Hepatocyte (in vitro differentiated cells): Measurements from ENCODE around the gene GUK1. TPM values are rescaled to one million over a fixed set of nuclear protein-coding genes. Genes with fewer than 3 reads are reported as not detected.

ENCODE experiments used
- DNase-seq: peaks from one replicate; pipeline ENCODE4 v3.0.0-alpha.2; 2016; ENCODE audit warnings: low spot score
- H2AFZ ChIP-seq: fragments of 200-600 bp; sonication (generic); 2 replicates; pipeline ENCODE4 v1.6.0; 2016; ENCODE audit warnings: antibody characterized with exemption, mild to moderate bottlenecking
- H3K27ac ChIP-seq: fragments of 200-600 bp; sonication (generic); 2 replicates; pipeline ENCODE4 v1.5.1; 2016; ENCODE audit warnings: mild to moderate bottlenecking
- H3K27me3 ChIP-seq: fragments of 200-600 bp; sonication (generic); 2 replicates; pipeline ENCODE4 v1.6.1; 2016
- H3K36me3 ChIP-seq: fragments of 200-600 bp; sonication (generic); replicated peaks from 2 replicates; pipeline ENCODE4 v1.5.1; 2016; ENCODE audit warnings: low read depth; ENCODE audit not compliant: insufficient read depth
- H3K4me1 ChIP-seq: fragments of 200-600 bp; sonication (generic); 2 replicates; pipeline ENCODE4 v1.5.1; 2016; ENCODE audit warnings: mild to moderate bottlenecking, moderate library complexity; ENCODE audit not compliant: insufficient read depth
- H3K4me2 ChIP-seq: fragments of 200-600 bp; sonication (generic); 2 replicates; pipeline ENCODE4 v1.6.0; 2016
- H3K4me3 ChIP-seq: fragments of 200-600 bp; sonication (generic); 2 replicates; pipeline ENCODE4 v1.5.1; 2016; ENCODE audit warnings: mild to moderate bottlenecking
- H3K79me2 ChIP-seq: fragments of 200-600 bp; sonication (generic); 2 replicates; pipeline ENCODE4 v1.6.0; 2017; ENCODE audit warnings: mild to moderate bottlenecking
- H3K9me2 ChIP-seq: fragments of 200-600 bp; sonication (generic); replicated peaks from 2 replicates; pipeline ENCODE4 v1.6.0; 2017; ENCODE audit warnings: mild to moderate bottlenecking; ENCODE audit not compliant: insufficient read depth
- H3K9me3 ChIP-seq: fragments of 200-600 bp; sonication (generic); 2 replicates; pipeline ENCODE4 v1.5.1; 2016; ENCODE audit warnings: low read depth, mild to moderate bottlenecking
- H4K20me1 ChIP-seq: fragments of 200-600 bp; sonication (generic); 2 replicates; pipeline ENCODE4 v1.6.0; 2016; ENCODE audit warnings: mild to moderate bottlenecking; ENCODE audit not compliant: insufficient read depth, poor library complexity, severe bottlenecking
- CTCF ChIP-seq: fragments of 200-600 bp; sonication (generic); IDR thresholded peaks from 2 replicates; pipeline ENCODE4 v1.5.1; 2016; ENCODE audit warnings: antibody characterized with exemption, mild to moderate bottlenecking; ENCODE audit not compliant: poor library complexity
- EZH2 ChIP-seq: fragments of 200-600 bp; sonication (generic); IDR thresholded peaks from 2 replicates; pipeline ENCODE4 v1.6.1; 2016; ENCODE audit warnings: antibody characterized with exemption, mild to moderate bottlenecking, borderline replicate concordance
- EZH2phosphoT487 ChIP-seq: fragments of 200-600 bp; sonication (generic); IDR thresholded peaks from one replicate; pipeline ENCODE4 v1.6.1; 2018; ENCODE audit warnings: antibody characterized with exemption, mild to moderate bottlenecking, low read depth, moderate library complexity; ENCODE audit not compliant: unreplicated experiment, severe bottlenecking
- WGBS: methylation state at CpG from one replicate; pipeline ENCODE4 v1.1.6; 2016; ENCODE audit warnings: low lambda C conversion rate; ENCODE audit errors: missing lambda C conversion rate; 5-methylcytosine and 5-hydroxymethylcytosine counted together
- polyA plus RNA-seq: library from polyadenylated mRNA; unstranded; fragments of >200 nt; fragmentation: Nextera tagmentation; extraction: Ambion mirVana; gene quantifications from 2 replicates; pipeline ENCODE4 v1.2.1, GENCODE V29; 2016
- total RNA-seq: library from RNA; depleted of rRNA; stranded (reverse); fragments of >200 nt; gene quantifications from 2 replicates; pipeline ENCODE4 v1.2.3, GENCODE V29; 2014

The GUK1 gene
- total and polyA plus RNA-seq, 2 experiments from 2014 or later: 158 to 368 TPM

- TF ChIP-seq EZH2: no peak
- TF ChIP-seq EZH2phosphoT487: no peak
- TF ChIP-seq CTCF: no peak
- Histone ChIP-seq H3K36me3 (no peaks in the 10 kb centered on the region), H4K20me1 (no peaks in the 10 kb centered on the region), H3K27ac (no peak overlapping the region), H3K79me2 (no peaks in the 10 kb centered on the region), H3K4me3 (no peak overlapping the region), H3K27me3 (no peaks in the 10 kb centered on the region), H2AFZ (no peak overlapping the region), H3K9me2 (no peaks in the 10 kb centered on the region), H3K4me2 (no peak overlapping the region), H3K4me1 (peaks cover 6% of the 10 kb centered on the region), H3K9me3 (no peaks in the 10 kb centered on the region)
- no peak for DNase-seq
- 88% methylated on average over 1 of the region's 1 CpG for WGBS
These were observed 19.7 kb upstream of the GUK1 start for GRCh38 chr1:228120351-228120750.

GRCh38 chr1:228120857-228121489 is 19.1 kb upstream of the GUK1 start:
- H3K4me2 ChIP-seq: no peak overlapping the region
- H3K9me2 ChIP-seq: no peaks in the 10 kb centered on the region
- no peaks in the 10 kb centered on the region for H3K36me3 ChIP-seq
- TF ChIP-seq EZH2phosphoT487: no peak
- TF ChIP-seq EZH2: no peak
- TF ChIP-seq CTCF: no peak
- no peaks in the 10 kb centered on the region for H3K79me2 ChIP-seq
- no peaks in the 10 kb centered on the region for H3K9me3 ChIP-seq
- no peaks in the 10 kb centered on the region for H4K20me1 ChIP-seq
- no peak overlapping the region for H3K4me3 ChIP-seq
- DNase-seq: no peak
- no peak overlapping the region for H2AFZ ChIP-seq
- no peak overlapping the region for H3K27ac ChIP-seq
- H3K27me3 ChIP-seq: no peaks in the 10 kb centered on the region
- peaks cover 6% of the 10 kb centered on the region for H3K4me1 ChIP-seq
- WGBS: 77% methylated on average over 5 of the region's 5 CpGs

GRCh38 chr1:228122921-228123441 is 17.1 kb upstream of the GUK1 start:
- Histone ChIP-seq H3K36me3 (no peaks in the 10 kb centered on the region), H3K9me3 (no peaks in the 10 kb centered on the region), H4K20me1 (no peaks in the 10 kb centered on the region), H3K79me2 (no peaks in the 10 kb centered on the region), H3K4me2 (no peak overlapping the region), H3K27me3 (no peaks in the 10 kb centered on the region), H3K4me3 (no peak overlapping the region), H2AFZ (no peak overlapping the region), H3K27ac (peak overlapping the region; percentile 52), H3K9me2 (no peaks in the 10 kb centered on the region), H3K4me1 (peaks cover 6% of the 10 kb centered on the region)
- DNase-seq: no peak
- TF ChIP-seq CTCF: no peak
- TF ChIP-seq EZH2: no peak
- no peak for TF ChIP-seq EZH2phosphoT487
- 38% methylated on average over 1 of the region's 1 CpG for WGBS

- Histone ChIP-seq H3K4me1 (peaks cover 6% of the 10 kb centered on the region), H3K4me2 (no peak overlapping the region), H3K27ac (peak overlapping the region; percentile 52), H3K27me3 (no peaks in the 10 kb centered on the region), H3K9me2 (no peaks in the 10 kb centered on the region), H3K4me3 (no peak overlapping the region), H4K20me1 (no peaks in the 10 kb centered on the region), H3K9me3 (no peaks in the 10 kb centered on the region), H2AFZ (no peak overlapping the region), H3K79me2 (no peaks in the 10 kb centered on the region), H3K36me3 (no peaks in the 10 kb centered on the region)
- no peak for TF ChIP-seq EZH2
- no peak for TF ChIP-seq CTCF
- TF ChIP-seq EZH2phosphoT487: no peak
- WGBS: 54% methylated on average over 2 of the region's 2 CpGs
- DNase-seq: no peak
These were observed 16.6 kb upstream of the GUK1 start for GRCh38 chr1:228123505-228123904.
